CD4-positive, alpha-beta T cell treated with Interleukin-6 for 4 hours (primary cell): Measurements from ENCODE around the gene PPP1R16B.

Experiments
- DNase-seq: peaks from one replicate; pipeline ENCODE4 v3.0.0-alpha.2; 2020; ENCODE audit warnings: mixed read lengths

Gene PPP1R16B

GRCh38 chr20:38805502-38805957 lies at the start of gene PPP1R16B:
TSS of gene PPP1R16B (plus strand) at chr20:38805697. CDS start at chr20:38835926, 30,229 bp downstream.
- DNase-seq = peak; percentile 82

GRCh38 chr20:38757145-38757775 lies 48.2 kb upstream of the PPP1R16B start:
- no peak for DNase-seq

DNA sequence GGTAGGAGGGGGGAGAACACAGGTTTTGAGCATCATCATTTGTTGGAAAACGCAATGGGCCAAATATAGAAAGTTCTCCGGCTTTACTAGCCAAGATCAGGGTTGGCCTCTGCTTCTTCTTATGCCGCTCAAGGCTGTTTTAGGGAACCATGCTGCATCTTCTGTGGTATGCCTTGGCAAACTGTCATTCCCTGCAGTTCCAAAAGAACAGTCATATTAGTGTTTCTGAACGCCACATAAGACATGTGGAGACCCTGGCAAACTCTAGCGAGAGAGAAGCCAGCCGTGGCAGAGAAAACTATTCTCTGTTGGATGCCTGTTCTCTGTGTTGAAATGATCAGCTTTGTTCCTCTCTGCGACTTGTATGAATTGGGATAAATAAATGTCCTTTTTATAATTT lies 46.4 kb upstream of the PPP1R16B start:
- DNase-seq = no peak

- no peak for DNase-seq
Observed at GRCh38 chr20:38760978-38761377, 44.5 kb upstream of the PPP1R16B start.

DNA sequence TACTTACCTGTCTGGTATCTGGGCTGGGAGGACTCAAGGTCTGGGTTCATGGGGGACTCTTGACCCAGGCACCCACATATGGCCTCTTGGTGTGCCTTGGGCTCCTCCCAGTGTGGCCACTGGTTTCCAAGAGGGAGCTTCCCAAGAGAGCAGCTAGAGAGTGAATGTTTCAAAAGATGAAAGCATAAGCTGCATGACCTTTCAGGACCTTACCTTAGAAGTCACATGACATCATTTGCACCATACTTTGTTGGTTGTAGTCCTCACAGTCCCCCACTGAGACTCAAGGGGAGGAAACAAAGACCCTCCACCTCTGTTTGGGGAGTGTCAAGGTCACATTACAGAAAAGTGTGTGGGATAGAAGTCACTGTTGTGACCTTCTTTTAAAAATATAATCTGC lies 43.3 kb upstream of the PPP1R16B start:
- no peak for DNase-seq

GRCh38 chr20:38763616-38764015 lies 41.9 kb upstream of the PPP1R16B start:
- DNase-seq = no peak

GRCh38 chr20:38764567-38765318 lies 40.8 kb upstream of the PPP1R16B start:
- peak; percentile 39 for DNase-seq

DNA sequence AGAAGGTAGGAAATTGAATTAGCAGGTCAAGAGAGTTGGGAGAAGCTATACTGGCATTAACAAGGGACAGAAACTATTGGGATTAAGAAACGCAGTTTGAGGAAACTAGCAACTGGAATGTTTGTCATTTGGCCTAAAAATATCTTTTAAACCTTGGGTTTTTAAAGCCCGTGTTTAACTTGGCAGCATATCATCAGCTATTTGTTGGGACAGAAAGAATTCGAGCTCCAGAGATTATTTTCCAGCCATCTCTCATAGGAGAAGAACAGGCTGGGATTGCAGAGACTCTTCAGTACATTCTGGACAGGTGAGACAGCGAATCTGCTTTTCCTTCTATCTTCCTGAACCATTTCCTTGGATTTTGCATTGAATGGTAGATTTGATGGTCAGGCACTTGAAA lies 39.4 kb upstream of the PPP1R16B start:
- DNase-seq = no peak

DNA sequence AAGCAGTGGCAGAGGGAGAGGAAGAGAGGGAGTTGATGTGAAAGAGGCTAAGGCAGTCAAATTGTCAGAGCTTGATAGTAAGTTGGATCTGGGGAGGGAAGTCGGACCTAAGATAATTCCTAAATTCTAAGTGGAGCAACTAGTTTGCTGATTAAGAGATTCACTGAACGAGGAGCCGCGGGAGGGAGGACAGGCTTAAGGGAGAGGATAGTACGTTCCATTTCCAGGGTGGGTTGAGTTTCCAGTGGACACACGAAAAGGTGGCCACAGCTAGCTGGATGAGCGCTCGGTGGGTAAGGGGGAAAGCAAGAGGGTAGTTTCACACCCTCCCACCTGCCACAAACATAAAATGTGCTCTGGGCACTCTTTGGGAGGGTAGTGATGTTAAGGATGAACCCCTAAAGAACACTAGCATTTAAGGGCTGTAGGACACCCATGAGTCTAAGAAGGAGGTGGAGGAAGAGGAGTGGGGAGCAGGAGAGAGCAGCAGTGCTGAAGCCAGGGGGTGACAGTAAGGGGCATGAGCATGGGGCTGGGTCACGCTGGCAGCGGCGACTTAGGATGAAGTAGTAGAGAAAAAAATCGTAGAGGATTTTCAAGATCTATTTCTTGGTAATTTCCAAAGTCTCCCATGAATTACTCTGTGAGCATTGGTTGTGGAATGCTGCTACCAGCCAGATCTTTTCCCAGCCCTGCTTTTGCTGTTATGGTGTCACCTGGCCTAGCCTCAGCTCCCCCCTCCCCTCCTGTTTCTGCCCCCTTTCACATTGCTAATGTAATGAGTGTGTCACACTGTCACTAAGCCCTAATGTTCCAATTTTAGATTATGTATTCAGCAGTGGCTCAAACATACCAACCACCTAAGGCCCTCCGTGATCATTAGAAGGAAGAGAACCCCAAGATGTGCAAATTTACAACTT lies 35.9 kb upstream of the PPP1R16B start:
- DNase-seq = no peak

DNA sequence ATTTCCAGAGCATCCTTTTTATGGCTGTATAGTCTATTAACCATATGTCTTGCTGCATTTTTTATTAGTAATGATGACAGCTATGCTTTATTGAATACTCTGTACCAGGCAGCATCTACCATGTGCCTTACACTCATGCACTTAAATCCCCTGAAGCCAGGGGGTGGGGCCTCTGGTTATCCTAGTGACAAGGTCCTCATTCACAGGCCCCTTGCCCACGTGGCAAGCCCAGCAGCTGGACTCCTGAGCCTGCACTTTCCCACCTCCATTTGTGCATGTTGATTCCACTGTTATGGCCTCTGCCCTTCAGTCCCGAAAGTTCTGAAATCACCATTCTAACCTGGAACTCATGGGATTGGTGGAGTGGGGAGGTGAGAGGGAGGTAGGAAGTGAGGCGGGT lies 35.0 kb upstream of the PPP1R16B start:
- DNase-seq = no peak

GRCh38 chr20:38770970-38771369 lies 34.5 kb upstream of the PPP1R16B start:
- no peak for DNase-seq

- DNase-seq = no peak
Observed at GRCh38 chr20:38771621-38772020, 33.9 kb upstream of the PPP1R16B start.

DNA sequence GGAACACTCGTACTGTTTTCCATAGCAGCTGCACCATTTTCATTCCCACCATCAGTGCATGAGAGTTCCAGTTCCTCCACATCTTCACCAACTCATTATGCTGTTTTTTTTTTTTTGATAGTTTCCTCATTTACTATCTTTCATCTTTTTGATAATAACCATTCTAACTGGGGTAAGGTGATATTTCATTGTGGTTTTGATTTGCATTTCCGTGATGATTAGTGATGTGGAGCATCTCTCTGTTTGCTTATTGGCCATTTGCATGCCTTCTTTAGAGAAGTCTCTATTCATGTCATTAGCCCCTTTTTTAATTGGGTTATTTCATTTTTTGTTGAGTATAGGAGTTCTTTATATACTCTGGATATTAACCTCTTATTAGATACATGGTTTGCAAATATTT lies 31.3 kb upstream of the PPP1R16B start:
- no peak for DNase-seq

GRCh38 chr20:38776363-38776762 lies 29.1 kb upstream of the PPP1R16B start:
- DNase-seq = no peak

GRCh38 chr20:38779247-38780097 lies 26.0 kb upstream of the PPP1R16B start:
- DNase-seq = peak; percentile 13

DNA sequence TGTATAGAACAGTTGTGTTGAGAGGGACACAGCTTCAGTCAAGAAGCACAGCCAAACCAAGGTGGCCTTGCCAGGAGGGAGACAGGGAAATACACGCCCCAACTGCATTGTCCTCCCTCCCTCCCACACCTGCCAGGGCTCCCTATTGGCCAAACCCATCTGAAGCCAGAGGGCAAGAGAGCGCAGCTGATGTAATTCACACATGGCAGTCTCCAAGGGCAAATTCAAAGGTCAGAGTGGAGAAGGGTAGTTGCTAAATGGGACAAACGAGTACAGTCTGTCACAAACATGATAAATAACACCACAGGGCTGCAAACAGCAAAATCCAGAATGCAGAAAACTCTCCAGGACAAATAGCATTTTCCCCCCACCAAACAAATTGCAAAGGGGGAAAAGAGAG lies 23.2 kb upstream of the PPP1R16B start:
- no peak for DNase-seq

DNA sequence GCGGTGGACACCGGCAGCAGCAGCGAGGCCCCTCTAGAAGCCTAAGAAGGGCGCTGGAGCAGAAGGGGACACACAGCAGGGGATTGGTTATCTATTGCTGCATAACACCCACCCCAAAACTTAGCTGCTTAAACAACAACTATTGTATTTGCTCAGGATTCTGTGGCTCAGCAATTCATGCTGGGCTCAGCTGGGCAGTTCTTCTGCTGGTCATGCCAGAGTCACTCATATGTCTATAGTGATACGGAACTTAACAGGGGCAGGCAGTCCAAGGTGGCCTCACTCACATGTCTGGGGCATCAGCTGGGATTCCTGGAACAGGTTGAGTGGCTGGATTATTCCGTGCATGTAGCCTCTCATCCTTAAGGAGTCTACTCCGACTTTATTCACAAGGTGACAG lies 17.6 kb upstream of the PPP1R16B start:
- DNase-seq = no peak

DNA sequence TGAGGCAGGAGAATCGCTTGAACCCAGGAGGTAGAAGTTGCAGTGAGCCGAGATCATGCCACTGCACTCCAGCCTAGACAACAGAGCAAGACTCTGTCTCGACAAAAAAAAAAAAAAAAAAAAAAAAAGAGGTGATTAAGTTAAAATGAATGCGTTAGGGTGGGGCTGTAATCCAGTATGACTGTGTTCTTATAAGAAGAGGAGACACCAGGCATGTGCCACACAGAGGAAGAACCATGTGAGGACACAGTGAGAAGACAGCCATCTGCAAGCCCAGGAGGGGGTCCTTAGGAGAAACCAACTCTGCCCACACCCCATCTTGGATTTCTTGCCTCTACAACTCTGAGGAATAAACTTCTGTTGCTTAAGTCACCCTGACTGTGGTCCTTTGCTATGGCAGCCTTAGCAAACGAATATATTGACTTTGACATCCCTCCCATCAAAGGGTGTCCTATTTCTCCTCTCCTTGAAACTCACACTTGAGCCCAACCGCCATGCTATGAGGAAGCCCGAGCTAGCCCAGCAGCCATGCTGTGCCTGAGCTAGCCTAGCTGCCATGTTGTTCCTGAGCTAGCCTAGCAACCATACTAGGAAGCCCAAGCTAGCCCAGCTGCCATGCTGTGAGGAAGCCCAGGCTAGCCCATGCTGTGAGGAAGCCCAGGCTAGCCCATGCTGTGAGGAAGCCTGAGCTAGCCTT lies 15.8 kb upstream of the PPP1R16B start:
- no peak for DNase-seq

DNA sequence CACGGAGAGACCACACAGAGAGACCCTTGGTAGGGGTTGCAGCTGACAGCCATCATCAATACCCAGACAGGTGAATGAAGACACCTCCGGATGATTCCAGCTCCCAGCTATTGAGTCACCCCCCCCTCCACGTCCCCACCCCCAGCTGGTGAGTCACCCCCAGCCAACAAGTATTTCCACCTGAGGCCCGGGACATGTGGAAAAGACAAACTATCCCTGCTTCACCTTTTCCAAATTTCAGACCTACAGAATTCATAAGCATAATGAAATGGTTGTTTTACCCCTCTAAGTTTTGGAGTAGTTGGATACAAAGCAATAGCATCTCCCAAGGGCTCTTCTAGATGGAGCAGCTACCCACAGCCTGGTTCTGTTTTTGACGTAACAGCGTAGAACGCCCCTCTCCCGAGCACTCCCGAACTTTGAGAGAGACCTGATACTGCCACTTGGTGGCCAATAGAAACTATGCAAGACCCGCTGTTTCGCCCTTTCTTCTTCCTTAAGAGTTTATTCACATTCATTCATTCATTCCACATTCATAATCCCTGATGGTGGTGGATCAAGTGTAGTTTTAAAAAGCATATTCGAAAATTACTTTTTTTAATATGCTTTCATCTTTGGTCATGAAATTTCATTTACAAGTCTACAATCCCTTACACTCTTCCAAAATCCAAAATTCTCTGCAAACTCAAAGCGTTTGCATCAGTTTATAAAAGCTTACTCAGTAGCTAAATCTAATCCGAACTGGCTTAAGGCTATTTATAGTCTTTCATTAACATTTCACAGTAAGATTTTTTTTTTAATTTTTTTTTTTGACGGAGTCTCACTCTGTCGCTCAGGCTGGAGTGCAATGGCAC lies 15.1 kb upstream of the PPP1R16B start:
- DNase-seq = peak; percentile 69

DNA sequence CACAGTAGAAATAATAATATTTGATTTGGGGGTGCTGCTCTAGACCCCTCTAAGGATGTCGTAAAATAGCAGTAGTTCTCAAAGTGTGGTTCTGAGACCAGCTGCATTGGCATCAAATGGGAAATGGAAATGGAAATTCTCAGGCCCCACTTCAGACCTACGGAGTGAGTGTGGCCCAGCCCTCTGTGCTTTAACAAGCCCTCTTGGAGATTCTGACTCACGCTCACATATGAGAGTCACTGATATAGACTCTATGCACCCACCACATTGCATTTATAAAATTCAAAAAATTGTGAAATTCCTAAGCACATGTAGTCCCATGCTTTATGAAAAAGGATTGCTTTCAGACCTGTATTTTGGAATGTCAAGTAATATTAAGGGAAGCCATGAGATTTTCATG lies 14.2 kb upstream of the PPP1R16B start:
- no peak for DNase-seq

DNA sequence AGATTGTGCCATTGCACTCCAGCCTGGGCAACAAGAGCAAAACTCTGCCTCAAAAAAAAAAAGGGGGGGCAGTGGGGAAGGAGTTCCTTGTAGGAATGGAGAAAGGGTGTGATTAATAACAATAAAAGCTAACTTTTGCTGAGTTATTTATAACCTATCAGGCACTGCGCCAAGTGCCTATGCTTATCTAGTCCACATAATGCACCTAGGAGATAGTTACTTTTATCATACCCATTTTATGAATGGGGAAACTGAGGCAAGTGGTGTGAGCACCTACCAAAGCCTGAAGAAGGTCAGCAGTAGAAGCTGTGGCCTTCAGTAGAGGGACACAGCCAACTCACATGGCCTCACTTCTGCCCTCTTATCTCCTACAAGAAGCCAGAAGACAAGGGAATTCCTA lies 13.6 kb upstream of the PPP1R16B start:
- no peak for DNase-seq
